IPS-20b (cell line): ENCODE data around the gene SLC22A5.

Source experiments
- H3K27ac ChIP-seq: one replicate; pipeline ENCODE4 v1.5.1; 2013; ENCODE audit warnings: low read length
- H3K27me3 ChIP-seq: 2 replicates; pipeline ENCODE4 v1.6.1; 2013; ENCODE audit warnings: mild to moderate bottlenecking, low read length, inconsistent platforms; ENCODE audit not compliant: insufficient read depth
- H3K36me3 ChIP-seq: 2 replicates; pipeline ENCODE4 v1.6.1; 2013; ENCODE audit warnings: low read depth, mild to moderate bottlenecking, inconsistent platforms, low read length, moderate library complexity; ENCODE audit not compliant: insufficient read depth
- H3K4me1 ChIP-seq: 2 replicates; pipeline ENCODE4 v1.6.1; 2013; ENCODE audit warnings: mild to moderate bottlenecking, control low read depth, inconsistent platforms, low read length, moderate library complexity; ENCODE audit not compliant: insufficient read depth
- H3K4me3 ChIP-seq: 2 replicates; pipeline ENCODE4 v1.5.1; 2013; ENCODE audit warnings: mild to moderate bottlenecking, low read length, inconsistent platforms
- H3K9ac ChIP-seq: 2 replicates; pipeline ENCODE4 v1.6.1; 2013; ENCODE audit warnings: low read depth, mild to moderate bottlenecking, inconsistent platforms, low read length, moderate library complexity
- H3K9me3 ChIP-seq: 2 replicates; pipeline ENCODE4 v1.6.1; 2013; ENCODE audit warnings: mild to moderate bottlenecking, low read depth, low read length, inconsistent platforms; ENCODE audit not compliant: insufficient read depth

Gene SLC22A5

GRCh38 chr5:132417889-132418485, 48.5 kb downstream of the SLC22A5 start:
- Histone ChIP-seq H3K4me1 (no peaks in the 10 kb centered on the region), H3K36me3 (no peaks in the 10 kb centered on the region), H3K9me3 (no peaks in the 10 kb centered on the region), H3K27me3 (no peaks in the 10 kb centered on the region), H3K9ac (no peak overlapping the region), H3K27ac (no peak overlapping the region), H3K4me3 (no peak overlapping the region)

DNA sequence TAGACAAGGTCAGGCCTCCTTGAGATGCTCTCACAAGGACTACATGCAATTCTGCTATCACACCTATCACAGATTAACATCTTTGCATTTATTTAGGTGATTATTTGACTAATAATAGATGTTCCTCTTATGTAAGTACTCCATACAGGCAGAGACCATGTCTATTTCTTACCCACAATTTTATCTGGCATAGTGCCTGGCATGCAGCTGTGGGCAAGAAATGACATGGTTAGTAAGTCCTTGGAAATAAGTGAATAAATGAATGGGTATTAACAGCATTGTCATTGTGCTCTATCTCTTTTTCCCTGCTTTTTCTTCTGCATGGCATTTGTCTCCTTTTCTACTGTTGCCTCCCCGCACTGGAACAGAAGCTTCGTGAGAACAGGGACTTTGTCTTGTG, 49.4 kb downstream of the SLC22A5 start:
- H3K9ac ChIP-seq: no peak overlapping the region
- no peak overlapping the region for H3K27ac ChIP-seq
- no peak overlapping the region for H3K4me3 ChIP-seq
- no peaks in the 10 kb centered on the region for H3K36me3 ChIP-seq
- no peaks in the 10 kb centered on the region for H3K4me1 ChIP-seq
- H3K27me3 ChIP-seq: no peaks in the 10 kb centered on the region
- no peaks in the 10 kb centered on the region for H3K9me3 ChIP-seq

- no peaks in the 10 kb centered on the region for H3K4me1 ChIP-seq
- H3K4me3 ChIP-seq: 0 out of 2 replicates have a peak overlapping the region, but pooled peaks have one; percentile 3
- no peaks in the 10 kb centered on the region for H3K27me3 ChIP-seq
- no peak overlapping the region for H3K27ac ChIP-seq
- no peak overlapping the region; the same call in 1 of the 2 replicates for H3K9ac ChIP-seq
- no peaks in the 10 kb centered on the region for H3K9me3 ChIP-seq
- no peaks in the 10 kb centered on the region for H3K36me3 ChIP-seq
Observed at GRCh38 chr5:132419502-132420468, 50.3 kb downstream of the SLC22A5 start.

- no peaks in the 10 kb centered on the region for H3K4me1 ChIP-seq
- no peak overlapping the region for H3K9ac ChIP-seq
- no peaks in the 10 kb centered on the region for H3K9me3 ChIP-seq
- no peak overlapping the region for H3K27ac ChIP-seq
- H3K36me3 ChIP-seq: no peaks in the 10 kb centered on the region
- H3K27me3 ChIP-seq: no peaks in the 10 kb centered on the region
- H3K4me3 ChIP-seq: no peak overlapping the region
Observed at GRCh38 chr5:132420706-132421272, 51.3 kb downstream of the SLC22A5 start.

- Histone ChIP-seq H3K4me1 (no peaks in the 10 kb centered on the region), H3K27ac (no peak overlapping the region), H3K36me3 (no peaks in the 10 kb centered on the region), H3K9ac (no peak overlapping the region), H3K4me3 (no peak overlapping the region), H3K27me3 (no peaks in the 10 kb centered on the region), H3K9me3 (no peaks in the 10 kb centered on the region)
Observed at GRCh38 chr5:132421462-132421861, 52.0 kb downstream of the SLC22A5 start.

- peaks cover 10% of the 10 kb centered on the region; the same call in 1 of the 2 replicates for H3K4me1 ChIP-seq
- no peak overlapping the region for H3K4me3 ChIP-seq
- H3K36me3 ChIP-seq: no peaks in the 10 kb centered on the region
- no peaks in the 10 kb centered on the region for H3K9me3 ChIP-seq
- H3K27ac ChIP-seq: no peak overlapping the region
- no peak overlapping the region for H3K9ac ChIP-seq
- no peaks in the 10 kb centered on the region for H3K27me3 ChIP-seq
Observed at GRCh38 chr5:132422720-132423437, 53.4 kb downstream of the SLC22A5 start.

GRCh38 chr5:132423438-132423898, 54.0 kb downstream of the SLC22A5 start:
- Histone ChIP-seq H3K9ac (no peak overlapping the region), H3K4me3 (no peak overlapping the region), H3K27me3 (no peaks in the 10 kb centered on the region), H3K27ac (no peak overlapping the region), H3K4me1 (peaks cover 12% of the 10 kb centered on the region; the same call in 1 of the 2 replicates), H3K9me3 (no peaks in the 10 kb centered on the region), H3K36me3 (no peaks in the 10 kb centered on the region)

GRCh38 chr5:132424167-132424880, 54.8 kb downstream of the SLC22A5 start:
- H3K4me3 ChIP-seq: no peak overlapping the region
- no peak overlapping the region for H3K27ac ChIP-seq
- peaks cover 12% of the 10 kb centered on the region; the same call in 1 of the 2 replicates for H3K4me1 ChIP-seq
- no peaks in the 10 kb centered on the region for H3K27me3 ChIP-seq
- H3K36me3 ChIP-seq: no peaks in the 10 kb centered on the region
- H3K9me3 ChIP-seq: no peaks in the 10 kb centered on the region
- no peak overlapping the region for H3K9ac ChIP-seq

- peaks cover 12% of the 10 kb centered on the region; the same call in 1 of the 2 replicates for H3K4me1 ChIP-seq
- no peak overlapping the region for H3K27ac ChIP-seq
- no peaks in the 10 kb centered on the region for H3K9me3 ChIP-seq
- H3K4me3 ChIP-seq: no peak overlapping the region
- no peaks in the 10 kb centered on the region for H3K27me3 ChIP-seq
- no peaks in the 10 kb centered on the region for H3K36me3 ChIP-seq
- H3K9ac ChIP-seq: no peak overlapping the region
Observed at GRCh38 chr5:132425009-132425937, 55.8 kb downstream of the SLC22A5 start.

DNA sequence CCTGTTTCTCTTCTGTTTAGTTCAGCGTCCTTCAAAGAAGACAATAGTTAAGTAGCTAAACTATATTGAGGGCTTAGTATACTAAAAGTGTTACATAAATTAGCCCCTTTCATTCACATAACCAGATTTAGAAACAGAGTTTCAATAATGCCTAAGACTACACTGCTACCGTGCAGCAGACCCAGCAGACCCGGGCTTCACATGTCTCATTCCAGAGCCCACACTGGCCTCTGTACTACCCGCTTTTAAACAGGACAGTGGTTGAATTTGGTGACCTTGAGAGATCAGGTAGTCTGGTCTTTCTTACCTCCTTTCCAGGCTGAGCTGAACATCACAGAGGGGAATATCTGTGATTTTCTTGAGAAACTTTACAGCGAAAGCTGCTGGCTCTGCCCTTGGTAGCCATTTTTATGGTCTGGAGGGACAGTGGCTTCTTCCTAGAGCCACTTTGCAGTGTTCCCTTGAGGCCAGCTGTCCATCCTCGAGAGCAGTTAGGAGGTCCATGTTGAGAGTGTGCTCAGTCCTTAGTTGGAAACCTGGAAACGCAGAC, 56.5 kb downstream of the SLC22A5 start:
- H3K4me1 ChIP-seq: peaks cover 12% of the 10 kb centered on the region; the same call in 1 of the 2 replicates
- no peaks in the 10 kb centered on the region for H3K27me3 ChIP-seq
- H3K36me3 ChIP-seq: no peaks in the 10 kb centered on the region
- no peak overlapping the region for H3K27ac ChIP-seq
- no peak overlapping the region for H3K4me3 ChIP-seq
- H3K9me3 ChIP-seq: no peaks in the 10 kb centered on the region
- no peak overlapping the region for H3K9ac ChIP-seq
